SK-N-SH (cell line): ENCODE measurements around the gene BIN2.

ENCODE experiments used
- CTCF ChIP-seq: fragments of 200-600 bp; sonication (generic); IDR thresholded peaks from 2 replicates; pipeline ENCODE4 v1.6.1; 2017; ENCODE audit warnings: antibody characterized with exemption, mild to moderate bottlenecking, moderate library complexity
- EP300 ChIP-seq, 2 experiments: IDR thresholded peaks; 2 replicates each; pipeline versions ENCODE4 v1.4.0 to v1.6.1; 2012; ENCODE audit warnings: borderline replicate concordance in 1 of 2, low read depth in 1 of 2, low read length in 1 of 2
- FOXJ3 ChIP-seq: sonication (generic); formaldehyde crosslinking; IDR thresholded peaks from 2 replicates; pipeline ENCODE4 v1.5.1; 2020; ENCODE audit warnings: mild to moderate bottlenecking, missing genetic modification reagents
- MAX ChIP-seq: IDR thresholded peaks from 2 replicates; pipeline ENCODE4 v1.4.0; 2012; ENCODE audit warnings: low read depth
- MXI1 ChIP-seq: IDR thresholded peaks from 2 replicates; pipeline ENCODE4 v1.6.1; 2012; ENCODE audit warnings: mild to moderate bottlenecking, low read depth, low read length, improper control_type of control experiment
- TAF1 ChIP-seq: IDR thresholded peaks from 2 replicates; pipeline ENCODE4 v1.6.1; 2012; ENCODE audit warnings: low read depth, mild to moderate bottlenecking, low read length, moderate library complexity, borderline replicate concordance

- TF ChIP-seq CTCF (no peak), EP300 (IDR thresholded peaks at IDR 0.05; ENCODE audit: borderline replicate concordance in 1 of 2, low read depth in 1 of 2, low read length in 1 of 2) (no peak), MAX (no peak), FOXJ3 (no peak), MXI1 (no peak), TAF1 (no peak)
These were observed 59.0 kb downstream of the BIN2 start for GRCh38 chr12:51265024-51265423.
